NK-92 treated with Interleukin-12 subunit alpha and Interleukin-12 subunit beta, amount 100 ng/mL, for 24 hours (cell line): ENCODE results near the gene CMPK1.

Source experiments
- DNase-seq: peaks from one replicate; lab custom pipeline; 2025; lab: John Stamatoyannopoulos, UW

The CMPK1 gene

GRCh38 chr1:47396671-47397196 is 63.1 kb downstream of the CMPK1 start:
- DNase-seq: no peak

- no peak for DNase-seq
These were observed 65.7 kb downstream of the CMPK1 start for GRCh38 chr1:47399138-47399845.

GRCh38 chr1:47399846-47400155 is 66.2 kb downstream of the CMPK1 start:
- no peak for DNase-seq

- no peak for DNase-seq
These were observed 68.2 kb downstream of the CMPK1 start for GRCh38 chr1:47401761-47402160.

- DNase-seq: no peak
These were observed 69.0 kb downstream of the CMPK1 start for GRCh38 chr1:47402591-47402990.

- DNase-seq: no peak
These were observed 69.8 kb downstream of the CMPK1 start for GRCh38 chr1:47403321-47403910.

GRCh38 chr1:47405697-47406096 is 72.1 kb downstream of the CMPK1 start:
- no peak for DNase-seq

- DNase-seq: no peak
These were observed 73.4 kb downstream of the CMPK1 start for GRCh38 chr1:47406966-47407365.

GRCh38 chr1:47407481-47407880 is 73.9 kb downstream of the CMPK1 start:
- DNase-seq: no peak

- no peak for DNase-seq
These were observed 75.9 kb downstream of the CMPK1 start for GRCh38 chr1:47409311-47410067.

GRCh38 chr1:47410068-47410455 is 76.5 kb downstream of the CMPK1 start:
- DNase-seq: no peak

GRCh38 chr1:47411436-47411835 is 77.8 kb downstream of the CMPK1 start:
- DNase-seq: no peak

GRCh38 chr1:47412437-47412836 is 78.8 kb downstream of the CMPK1 start:
- no peak for DNase-seq

- no peak for DNase-seq
These were observed 82.2 kb downstream of the CMPK1 start, which contains the start of gene FOXE3 for GRCh38 chr1:47415728-47416318. TSS of gene FOXE3 (plus strand) at chr1:47416285. CDS start at chr1:47416316, 31 bp downstream.

- DNase-seq: no peak
These were observed 83.0 kb downstream of the CMPK1 start for GRCh38 chr1:47416319-47417169.

- DNase-seq: no peak
These were observed 83.8 kb downstream of the CMPK1 start for GRCh38 chr1:47417170-47418044.

- DNase-seq: no peak
These were observed 84.5 kb downstream of the CMPK1 start for GRCh38 chr1:47418122-47418521.

GRCh38 chr1:47418681-47419325 is 85.2 kb downstream of the CMPK1 start:
- DNase-seq: no peak

GRCh38 chr1:47420547-47420946 is 87.0 kb downstream of the CMPK1 start:
- no peak for DNase-seq

- DNase-seq: no peak
These were observed 90.3 kb downstream of the CMPK1 start for GRCh38 chr1:47423872-47424271.
